Fibroblast of pulmonary artery (primary cell): ENCODE data around the gene AXIN1.
A peak's percentile ranks its signal among the peaks of the same experiment; 100 is the strongest.

Experiments
- DNase-seq: peaks from one replicate; pipeline ENCODE4 v3.0.0-alpha.2; 2010; ENCODE audit warnings: low read depth
- H3K4me3 ChIP-seq: replicated peaks from 2 replicates; pipeline ENCODE4 v1.5.1; 2011; ENCODE audit warnings: low read depth, mild to moderate bottlenecking, control low read depth, low read length, moderate library complexity
- TF ChIP-seq, protein P1 (sequence below): IDR thresholded peaks from 2 replicates; pipeline ENCODE4 v1.5.1; 2011; ENCODE audit warnings: mild to moderate bottlenecking, control low read depth, low read length, inconsistent platforms; ENCODE audit errors: missing control alignments

The AXIN1 gene

DNA sequence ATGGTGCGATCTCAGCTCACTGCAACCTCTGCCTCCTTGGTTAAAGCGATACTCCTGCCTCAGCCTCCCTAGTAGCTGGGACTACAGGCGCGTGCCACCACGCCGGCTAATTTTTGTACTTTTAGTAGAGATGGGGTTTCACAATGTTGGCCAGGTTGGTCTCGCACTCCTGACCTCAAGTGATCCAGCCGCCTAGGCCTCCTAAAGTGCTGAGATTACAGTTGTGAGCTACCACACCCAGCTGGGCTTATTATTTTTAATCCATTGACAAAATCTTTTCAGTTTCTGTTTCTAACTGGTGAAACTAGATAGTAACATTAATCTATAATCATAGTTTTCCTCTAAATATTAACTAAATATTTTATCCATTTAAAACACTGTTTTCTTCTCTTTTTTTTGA lies 112.0 kb downstream of the AXIN1 start:
- no peak for DNase-seq
- TF ChIP-seq, protein P1, sequence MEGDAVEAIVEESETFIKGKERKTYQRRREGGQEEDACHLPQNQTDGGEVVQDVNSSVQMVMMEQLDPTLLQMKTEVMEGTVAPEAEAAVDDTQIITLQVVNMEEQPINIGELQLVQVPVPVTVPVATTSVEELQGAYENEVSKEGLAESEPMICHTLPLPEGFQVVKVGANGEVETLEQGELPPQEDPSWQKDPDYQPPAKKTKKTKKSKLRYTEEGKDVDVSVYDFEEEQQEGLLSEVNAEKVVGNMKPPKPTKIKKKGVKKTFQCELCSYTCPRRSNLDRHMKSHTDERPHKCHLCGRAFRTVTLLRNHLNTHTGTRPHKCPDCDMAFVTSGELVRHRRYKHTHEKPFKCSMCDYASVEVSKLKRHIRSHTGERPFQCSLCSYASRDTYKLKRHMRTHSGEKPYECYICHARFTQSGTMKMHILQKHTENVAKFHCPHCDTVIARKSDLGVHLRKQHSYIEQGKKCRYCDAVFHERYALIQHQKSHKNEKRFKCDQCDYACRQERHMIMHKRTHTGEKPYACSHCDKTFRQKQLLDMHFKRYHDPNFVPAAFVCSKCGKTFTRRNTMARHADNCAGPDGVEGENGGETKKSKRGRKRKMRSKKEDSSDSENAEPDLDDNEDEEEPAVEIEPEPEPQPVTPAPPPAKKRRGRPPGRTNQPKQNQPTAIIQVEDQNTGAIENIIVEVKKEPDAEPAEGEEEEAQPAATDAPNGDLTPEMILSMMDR, result no peak

DNA sequence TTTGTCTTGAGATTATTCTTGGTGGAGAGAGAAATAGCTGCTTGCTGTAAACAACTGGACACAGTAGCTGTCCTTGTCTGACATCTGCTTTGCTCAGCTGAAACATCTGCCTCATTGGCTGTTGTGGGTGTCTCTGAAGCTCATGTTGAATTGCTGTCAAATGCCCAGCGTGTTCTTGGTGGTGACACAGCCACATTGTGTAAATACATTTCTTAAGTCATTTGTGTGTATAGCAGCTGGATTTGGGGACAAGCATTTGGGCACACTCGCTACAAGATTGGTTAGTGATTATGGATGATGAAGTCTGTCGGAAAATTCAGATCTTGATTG lies 112.6 kb downstream of the AXIN1 start:
- no peak overlapping the region for H3K4me3 ChIP-seq
- TF ChIP-seq, protein P1, result no peak
- peak; percentile 8 for DNase-seq

More for the DNA sequence above, 112.0 kb downstream of the AXIN1 start:
- H3K4me3 ChIP-seq, result no peak overlapping the region
